ENCODE measurements around the gene OBSL1.

- TF ChIP-seq CTCF (IDR thresholded peaks at IDR 0.05) = no peak
- TF ChIP-seq POLR2A (IDR thresholded peaks at IDR 0.05) = no peak
- no peak for TF ChIP-seq POLR2AphosphoS5 (IDR thresholded peaks at IDR 0.05)
These were observed 43.7 kb upstream of the OBSL1 start for GRCh38 chr2:219615036-219615435.
